ENCODE results near the gene GLYR1.

GRCh38 chr16:4860727-4861342, 13.7 kb upstream of the GLYR1 start:
- TF ChIP-seq CREB1 (IDR thresholded peaks at IDR 0.05; ENCODE audit: low read depth) (no peak), CEBPB (IDR thresholded peaks at IDR 0.05) (no peak), EP300 (IDR thresholded peaks at IDR 0.05; ENCODE audit: borderline replicate concordance) (no peak), MAX (IDR thresholded peaks at IDR 0.05) (no peak), YY1 (IDR thresholded peaks at IDR 0.05; ENCODE audit: low read depth) (no peak), TCF12 (IDR thresholded peaks at IDR 0.05; ENCODE audit: low read depth) (no peak), RAD21 (IDR thresholded peaks at IDR 0.05; ENCODE audit: low read depth) (no peak), EGR1 (IDR thresholded peaks at IDR 0.05) (no peak)
- TF ChIP-seq, protein P1, sequence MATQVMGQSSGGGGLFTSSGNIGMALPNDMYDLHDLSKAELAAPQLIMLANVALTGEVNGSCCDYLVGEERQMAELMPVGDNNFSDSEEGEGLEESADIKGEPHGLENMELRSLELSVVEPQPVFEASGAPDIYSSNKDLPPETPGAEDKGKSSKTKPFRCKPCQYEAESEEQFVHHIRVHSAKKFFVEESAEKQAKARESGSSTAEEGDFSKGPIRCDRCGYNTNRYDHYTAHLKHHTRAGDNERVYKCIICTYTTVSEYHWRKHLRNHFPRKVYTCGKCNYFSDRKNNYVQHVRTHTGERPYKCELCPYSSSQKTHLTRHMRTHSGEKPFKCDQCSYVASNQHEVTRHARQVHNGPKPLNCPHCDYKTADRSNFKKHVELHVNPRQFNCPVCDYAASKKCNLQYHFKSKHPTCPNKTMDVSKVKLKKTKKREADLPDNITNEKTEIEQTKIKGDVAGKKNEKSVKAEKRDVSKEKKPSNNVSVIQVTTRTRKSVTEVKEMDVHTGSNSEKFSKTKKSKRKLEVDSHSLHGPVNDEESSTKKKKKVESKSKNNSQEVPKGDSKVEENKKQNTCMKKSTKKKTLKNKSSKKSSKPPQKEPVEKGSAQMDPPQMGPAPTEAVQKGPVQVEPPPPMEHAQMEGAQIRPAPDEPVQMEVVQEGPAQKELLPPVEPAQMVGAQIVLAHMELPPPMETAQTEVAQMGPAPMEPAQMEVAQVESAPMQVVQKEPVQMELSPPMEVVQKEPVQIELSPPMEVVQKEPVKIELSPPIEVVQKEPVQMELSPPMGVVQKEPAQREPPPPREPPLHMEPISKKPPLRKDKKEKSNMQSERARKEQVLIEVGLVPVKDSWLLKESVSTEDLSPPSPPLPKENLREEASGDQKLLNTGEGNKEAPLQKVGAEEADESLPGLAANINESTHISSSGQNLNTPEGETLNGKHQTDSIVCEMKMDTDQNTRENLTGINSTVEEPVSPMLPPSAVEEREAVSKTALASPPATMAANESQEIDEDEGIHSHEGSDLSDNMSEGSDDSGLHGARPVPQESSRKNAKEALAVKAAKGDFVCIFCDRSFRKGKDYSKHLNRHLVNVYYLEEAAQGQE (IDR thresholded peaks at IDR 0.05; ENCODE audit: low read depth), result no peak

Data from Ishikawa (cell line).